ENCODE measurements around the gene MS4A18.
"Not testable (repeated sequence)": the region's sequence is repeated elsewhere in the genome, so short reads cannot be mapped to it uniquely, and the experiment has no call there.

Gene MS4A18

DNA sequence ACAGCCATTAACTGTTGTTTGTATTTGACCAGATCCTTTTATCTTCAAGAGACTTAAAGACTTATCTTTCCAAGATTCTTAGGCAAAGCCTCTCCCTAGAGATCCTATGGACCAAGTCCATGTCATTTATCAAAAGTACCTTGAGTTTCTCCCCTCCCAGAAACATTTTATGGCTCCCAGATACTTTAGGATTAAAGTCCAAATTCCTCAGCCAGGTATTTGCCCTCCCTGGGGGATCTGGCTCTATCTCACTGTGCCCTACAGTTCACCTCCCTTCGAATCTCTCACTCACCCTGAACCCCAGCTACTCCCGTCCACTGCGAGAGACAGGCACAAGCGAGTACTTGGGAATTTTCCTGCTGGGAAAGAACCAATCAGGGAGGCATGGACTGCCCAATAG is 13.2 kb upstream of the MS4A18 start:
- H3K4me3 Mint-ChIP-seq = no peak overlapping the region
- H3K36me3 Mint-ChIP-seq (ENCODE audit: low read depth) = no peaks in the 10 kb centered on the region
- peaks cover 2% of the 10 kb centered on the region for H3K27me3 Mint-ChIP-seq (ENCODE audit: low read depth)
- H3K9me3 Mint-ChIP-seq = no peaks in the 10 kb centered on the region
- no peak for DNase-seq (ENCODE audit: low spot score)
- no peak overlapping the region for H3K27ac Mint-ChIP-seq
- H3K4me1 Mint-ChIP-seq (ENCODE audit: low read depth) = no peaks in the 10 kb centered on the region

DNA sequence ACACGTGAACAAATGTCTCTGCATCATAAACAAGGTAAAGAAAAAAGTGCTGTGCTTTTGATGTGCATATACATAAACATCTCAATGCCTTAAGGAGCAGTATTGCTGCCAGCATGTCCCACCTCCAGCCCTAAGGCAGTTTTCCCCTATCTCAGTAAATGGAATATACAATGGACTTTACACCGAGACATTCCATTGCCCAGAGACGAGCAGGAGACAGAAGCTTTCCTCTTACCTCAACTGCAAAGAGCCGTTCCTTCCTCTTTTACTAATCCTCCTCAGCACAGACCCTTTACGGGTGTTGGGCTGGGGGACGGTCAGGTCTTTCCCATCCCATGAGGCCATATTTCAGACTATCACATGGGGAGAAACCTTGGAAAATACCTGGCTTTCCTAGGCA is 11.1 kb upstream of the MS4A18 start:
- not testable (repeated sequence) for H3K9me3 Mint-ChIP-seq; H3K4me1 Mint-ChIP-seq (ENCODE audit: low read depth); H3K4me3 Mint-ChIP-seq; H3K36me3 Mint-ChIP-seq (ENCODE audit: low read depth); DNase-seq (ENCODE audit: low spot score); H3K27ac Mint-ChIP-seq; H3K27me3 Mint-ChIP-seq (ENCODE audit: low read depth)

DNA sequence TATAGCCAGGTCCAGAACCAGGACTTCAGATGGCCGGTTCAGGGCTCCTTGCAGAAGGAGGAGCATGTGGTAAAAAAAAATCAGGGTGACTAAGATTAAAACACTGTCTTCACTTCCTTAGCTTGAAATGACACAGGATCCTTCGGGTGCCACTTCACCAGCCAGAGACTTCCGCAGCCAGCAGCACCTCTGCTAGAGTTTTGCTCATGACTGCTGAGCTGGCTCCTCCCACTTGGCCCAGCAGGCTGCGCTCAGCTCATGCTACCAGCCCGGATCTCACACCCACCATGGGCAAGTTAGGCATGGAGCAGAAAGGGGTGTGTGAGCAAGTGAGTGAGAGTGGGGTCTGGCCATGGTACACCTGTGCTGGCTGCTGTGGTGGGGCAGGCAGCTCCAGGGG is 6.6 kb upstream of the MS4A18 start:
- Mint-ChIP-seq H3K36me3 (ENCODE audit: low read depth) (no peaks in the 10 kb centered on the region), H3K27me3 (ENCODE audit: low read depth) (peaks cover 2% of the 10 kb centered on the region), H3K27ac (no peak overlapping the region), H3K4me1 (ENCODE audit: low read depth) (no peaks in the 10 kb centered on the region), H3K4me3 (no peak overlapping the region), H3K9me3 (no peaks in the 10 kb centered on the region)
- DNase-seq (ENCODE audit: low spot score) = no peak

DNA sequence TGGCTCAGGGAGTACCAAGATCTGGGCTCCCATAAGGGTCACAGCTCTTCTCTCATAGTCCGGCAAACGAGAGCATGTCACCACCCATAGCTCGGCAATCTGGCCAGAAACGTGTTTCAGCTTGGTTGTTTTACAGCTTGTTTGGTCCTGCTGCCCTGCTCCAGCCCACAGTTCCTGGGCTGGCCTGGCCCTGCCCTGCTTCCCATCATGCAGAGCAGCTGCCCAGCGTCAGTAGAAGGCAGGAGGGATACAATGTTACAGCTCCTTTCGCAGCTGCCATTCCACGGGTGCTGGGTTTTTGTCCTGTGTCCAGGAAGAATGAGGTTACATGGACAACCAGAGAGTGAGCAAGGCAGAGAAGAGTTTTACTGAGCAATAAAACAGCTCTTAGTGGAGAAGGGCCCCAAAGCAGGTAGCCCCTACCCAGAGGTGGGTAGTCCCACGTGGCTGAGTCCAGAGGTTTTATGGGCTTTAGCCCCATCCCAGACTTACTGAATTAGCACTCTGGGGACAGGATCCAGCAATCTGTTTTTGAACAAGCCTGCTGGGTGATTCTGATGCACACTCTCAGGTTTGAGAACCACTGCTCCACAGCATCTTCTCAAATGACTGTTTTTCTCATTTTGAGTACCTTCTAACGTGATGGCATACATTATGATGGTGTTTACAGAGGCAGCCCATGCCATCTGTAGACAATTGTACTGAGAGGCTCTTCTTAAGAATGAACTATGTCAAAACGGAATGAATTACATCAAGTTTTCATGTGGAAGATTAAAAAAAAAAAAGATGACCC is 5.8 kb upstream of the MS4A18 start:
- Mint-ChIP-seq H3K36me3 (ENCODE audit: low read depth) (no peaks in the 10 kb centered on the region), H3K27me3 (ENCODE audit: low read depth) (peaks cover 2% of the 10 kb centered on the region), H3K4me3 (no peak overlapping the region), H3K4me1 (ENCODE audit: low read depth) (no peaks in the 10 kb centered on the region), H3K9me3 (no peaks in the 10 kb centered on the region), H3K27ac (no peak overlapping the region)
- DNase-seq (ENCODE audit: low spot score) = no peak

- Mint-ChIP-seq H3K9me3 (no peaks in the 10 kb centered on the region), H3K4me1 (ENCODE audit: low read depth) (no peaks in the 10 kb centered on the region), H3K27ac (no peak overlapping the region), H3K36me3 (ENCODE audit: low read depth) (no peaks in the 10 kb centered on the region), H3K27me3 (ENCODE audit: low read depth) (peaks cover 2% of the 10 kb centered on the region), H3K4me3 (no peak overlapping the region)
- no peak for DNase-seq (ENCODE audit: low spot score)
Measured at GRCh38 chr11:60719391-60719790, 5.1 kb upstream of the MS4A18 start.

GRCh38 chr11:60720460-60720859 is 4.1 kb upstream of the MS4A18 start:
- no peaks in the 10 kb centered on the region for H3K36me3 Mint-ChIP-seq (ENCODE audit: low read depth)
- H3K27me3 Mint-ChIP-seq (ENCODE audit: low read depth) = peaks cover 2% of the 10 kb centered on the region
- no peaks in the 10 kb centered on the region for H3K4me1 Mint-ChIP-seq (ENCODE audit: low read depth)
- H3K4me3 Mint-ChIP-seq = no peak overlapping the region
- DNase-seq (ENCODE audit: low spot score) = no peak
- no peaks in the 10 kb centered on the region for H3K9me3 Mint-ChIP-seq
- H3K27ac Mint-ChIP-seq = no peak overlapping the region

DNA sequence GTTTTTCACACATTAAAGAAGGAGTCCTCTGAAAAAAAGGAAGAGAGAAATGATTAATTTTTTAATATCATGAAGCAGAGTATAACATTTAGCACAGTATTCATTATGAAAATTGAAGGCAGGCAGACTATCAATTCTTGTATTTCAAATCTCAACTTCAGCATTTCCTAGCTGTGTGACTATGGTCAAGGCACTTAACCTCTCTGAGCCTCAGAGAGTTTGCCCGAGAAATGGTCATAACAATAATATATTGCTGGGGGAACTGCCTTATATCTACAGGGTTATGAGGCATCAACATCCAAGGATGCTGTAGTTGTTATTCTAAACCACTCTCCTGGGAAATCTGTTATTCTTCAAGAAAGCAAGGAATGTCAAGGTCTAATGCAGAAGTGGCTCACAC is 1.1 kb downstream of the MS4A18 start:
- Mint-ChIP-seq H3K9me3 (no peaks in the 10 kb centered on the region), H3K4me1 (ENCODE audit: low read depth) (no peaks in the 10 kb centered on the region), H3K4me3 (no peak overlapping the region), H3K27ac (no peak overlapping the region), H3K27me3 (ENCODE audit: low read depth) (peaks cover 2% of the 10 kb centered on the region), H3K36me3 (ENCODE audit: low read depth) (no peaks in the 10 kb centered on the region)
- DNase-seq (ENCODE audit: low spot score) = no peak

DNA sequence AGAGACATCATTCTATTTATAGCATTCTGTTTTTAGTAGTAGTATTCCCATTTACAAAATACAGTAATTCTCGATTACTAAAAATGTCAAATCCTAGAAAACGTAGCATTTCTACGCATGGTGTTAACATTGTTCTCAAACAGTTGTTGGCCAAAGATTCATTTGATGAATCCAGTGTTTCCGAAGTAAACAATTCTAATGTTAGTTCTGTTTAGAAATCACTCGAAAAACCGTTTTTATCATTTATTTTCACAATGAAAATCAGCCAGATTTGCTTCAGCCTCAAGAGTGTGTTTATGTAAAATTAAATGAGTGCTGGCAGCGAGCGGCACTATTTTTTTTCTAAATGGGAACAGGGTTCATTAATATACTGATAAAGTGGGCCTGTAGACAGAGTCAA is 7.1 kb downstream of the MS4A18 start:
- DNase-seq (ENCODE audit: low spot score) = no peak
- no peak overlapping the region for H3K4me3 Mint-ChIP-seq
- no peaks in the 10 kb centered on the region for H3K4me1 Mint-ChIP-seq (ENCODE audit: low read depth)
- H3K27ac Mint-ChIP-seq = no peak overlapping the region
- no peaks in the 10 kb centered on the region for H3K36me3 Mint-ChIP-seq (ENCODE audit: low read depth)
- no peaks in the 10 kb centered on the region for H3K9me3 Mint-ChIP-seq
- peaks cover 4% of the 10 kb centered on the region for H3K27me3 Mint-ChIP-seq (ENCODE audit: low read depth)

DNA sequence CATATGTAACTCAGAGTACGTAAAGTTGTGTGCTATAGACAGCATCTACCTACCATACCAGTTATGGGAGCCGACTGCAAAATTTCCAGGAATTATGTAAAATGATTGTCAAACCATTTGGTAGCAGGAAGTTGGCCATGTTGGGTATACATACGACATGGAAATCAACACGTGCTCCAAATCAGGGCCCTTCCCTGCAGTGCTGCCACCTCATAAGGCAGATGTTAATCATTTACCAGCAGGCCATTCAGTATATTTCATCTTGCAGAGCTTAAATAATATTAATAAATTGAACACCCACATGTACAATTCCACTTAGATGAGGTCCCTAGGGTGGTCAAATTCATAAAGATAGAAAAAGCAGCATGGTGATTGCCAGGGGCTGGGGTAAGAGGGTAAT is 9.8 kb downstream of the MS4A18 start:
- no peaks in the 10 kb centered on the region for H3K4me1 Mint-ChIP-seq (ENCODE audit: low read depth)
- H3K27me3 Mint-ChIP-seq (ENCODE audit: low read depth) = peaks cover 3% of the 10 kb centered on the region
- no peaks in the 10 kb centered on the region for H3K9me3 Mint-ChIP-seq
- no peak for DNase-seq (ENCODE audit: low spot score)
- H3K27ac Mint-ChIP-seq = no peak overlapping the region
- H3K36me3 Mint-ChIP-seq (ENCODE audit: low read depth) = no peaks in the 10 kb centered on the region
- H3K4me3 Mint-ChIP-seq = no peak overlapping the region

GRCh38 chr11:60739114-60739513 is 14.6 kb downstream of the MS4A18 start:
- Mint-ChIP-seq H3K27me3 (ENCODE audit: low read depth) (peaks cover 6% of the 10 kb centered on the region), H3K9me3 (no peaks in the 10 kb centered on the region)
- no peak for DNase-seq (ENCODE audit: low spot score)

DNA sequence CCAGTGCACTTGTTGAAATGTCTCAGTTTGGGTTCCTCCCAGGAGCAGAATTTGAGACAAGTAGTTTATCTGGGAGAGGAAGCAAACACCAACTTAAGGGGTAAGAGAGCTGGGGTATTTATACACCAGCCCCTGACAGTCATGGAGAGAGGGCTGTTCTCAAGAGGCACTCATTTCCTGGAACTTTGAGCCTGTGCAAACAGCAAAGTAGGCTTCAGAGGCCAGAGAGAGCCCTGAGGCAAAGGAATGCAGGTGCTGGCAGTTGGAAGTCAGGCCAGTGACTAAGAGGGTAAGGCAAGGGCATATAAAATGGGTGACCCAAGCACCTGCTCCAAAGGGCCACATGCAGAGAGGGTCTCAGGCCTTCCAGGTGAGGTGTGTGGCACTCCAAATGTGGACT is 16.1 kb downstream of the MS4A18 start:
- peaks cover 6% of the 10 kb centered on the region for H3K27me3 Mint-ChIP-seq (ENCODE audit: low read depth)

More at GRCh38 chr11:60739114-60739513, 14.6 kb downstream of the MS4A18 start:
- Mint-ChIP-seq H3K4me3 (no peak overlapping the region), H3K4me1 (ENCODE audit: low read depth) (no peaks in the 10 kb centered on the region), H3K27ac (no peak overlapping the region), H3K36me3 (ENCODE audit: low read depth) (no peaks in the 10 kb centered on the region)

GRCh38 chr11:60741421-60741820 is 16.9 kb downstream of the MS4A18 start:
- no peaks in the 10 kb centered on the region for H3K36me3 Mint-ChIP-seq (ENCODE audit: low read depth)
- no peaks in the 10 kb centered on the region for H3K9me3 Mint-ChIP-seq
- no peak overlapping the region for H3K27ac Mint-ChIP-seq
- H3K4me1 Mint-ChIP-seq (ENCODE audit: low read depth) = no peaks in the 10 kb centered on the region
- DNase-seq (ENCODE audit: low spot score) = no peak
- no peak overlapping the region for H3K4me3 Mint-ChIP-seq
- peaks cover 6% of the 10 kb centered on the region for H3K27me3 Mint-ChIP-seq (ENCODE audit: low read depth)

More for the DNA sequence above, 16.1 kb downstream of the MS4A18 start:
- H3K9me3 Mint-ChIP-seq = no peaks in the 10 kb centered on the region
- H3K27ac Mint-ChIP-seq = no peak overlapping the region
- DNase-seq (ENCODE audit: low spot score) = no peak
- no peaks in the 10 kb centered on the region for H3K4me1 Mint-ChIP-seq (ENCODE audit: low read depth)
- H3K4me3 Mint-ChIP-seq = no peak overlapping the region
- no peaks in the 10 kb centered on the region for H3K36me3 Mint-ChIP-seq (ENCODE audit: low read depth)

DNA sequence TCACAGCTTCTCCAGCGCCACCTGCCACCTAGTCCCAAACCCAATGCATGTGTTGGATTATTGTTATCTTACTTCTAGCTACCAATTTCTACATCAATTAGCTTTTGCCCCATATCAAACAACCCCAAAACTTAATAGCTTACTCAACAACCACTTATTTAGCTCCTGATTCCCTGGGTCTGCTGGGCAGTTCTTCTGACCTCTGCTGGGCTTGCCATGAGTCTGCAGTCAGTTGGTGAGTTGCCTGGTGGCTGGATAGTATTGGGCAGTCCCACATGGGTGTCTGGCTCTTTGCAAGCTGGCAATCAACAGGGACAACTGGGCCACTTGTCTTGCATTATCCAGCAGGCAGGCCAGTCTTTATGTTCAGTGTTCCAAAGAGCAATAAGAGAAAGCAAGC is 18.5 kb downstream of the MS4A18 start:
- Mint-ChIP-seq H3K4me3 (no peak overlapping the region), H3K36me3 (ENCODE audit: low read depth) (no peaks in the 10 kb centered on the region), H3K9me3 (no peaks in the 10 kb centered on the region), H3K4me1 (ENCODE audit: low read depth) (no peaks in the 10 kb centered on the region), H3K27ac (no peak overlapping the region), H3K27me3 (ENCODE audit: low read depth) (peaks cover 5% of the 10 kb centered on the region)
- DNase-seq (ENCODE audit: low spot score) = no peak

GRCh38 chr11:60744114-60744513 is 19.6 kb downstream of the MS4A18 start:
- Mint-ChIP-seq H3K27ac (no peak overlapping the region), H3K4me1 (ENCODE audit: low read depth) (no peaks in the 10 kb centered on the region), H3K36me3 (ENCODE audit: low read depth) (no peaks in the 10 kb centered on the region), H3K9me3 (no peaks in the 10 kb centered on the region), H3K4me3 (no peak overlapping the region), H3K27me3 (ENCODE audit: low read depth) (peaks cover 5% of the 10 kb centered on the region)
- DNase-seq (ENCODE audit: low spot score) = no peak

- DNase-seq (ENCODE audit: low spot score) = no peak
- H3K27me3 Mint-ChIP-seq (ENCODE audit: low read depth) = peaks cover 8% of the 10 kb centered on the region
- H3K27ac Mint-ChIP-seq = no peak overlapping the region
- no peaks in the 10 kb centered on the region for H3K36me3 Mint-ChIP-seq (ENCODE audit: low read depth)
- H3K4me1 Mint-ChIP-seq (ENCODE audit: low read depth) = no peaks in the 10 kb centered on the region
- H3K4me3 Mint-ChIP-seq = no peak overlapping the region
- H3K9me3 Mint-ChIP-seq = no peaks in the 10 kb centered on the region
Measured at GRCh38 chr11:60747359-60747873, 22.9 kb downstream of the MS4A18 start.

Data from T-helper 2 cell treated with Interferon-gamma antibody and Interleukin-4, amounts not matched to agents 5 μg/mL and 100 μg/mL, for 36 hours (primary cell).